Naive B cell (primary cell): ENCODE results near the gene PLA2G6. TPM values are rescaled to one million over a fixed set of nuclear protein-coding genes. Genes with fewer than 3 reads are reported as not detected.

Experiments
- ATAC-seq, 2 donors: fragments of 150-1000 bp; cut with Tn5 transposase; 2 replicates each; pipeline ENCODE4 v1.10.0; 2021; ENCODE audit warnings: low read depth in 2 of 2, mild to moderate bottlenecking in 2 of 2, moderate library complexity in 2 of 2
- DNase-seq: peaks from one replicate; pipeline ENCODE4 v3.0.0; 2022
- H3K27ac Mint-ChIP-seq, 6 donors: one replicate each; pipeline ENCODE4 v1.8.0; 2020 to 2022; ENCODE audit warnings: mild to moderate bottlenecking in 6 of 6, mixed read lengths in 6 of 6, moderate library complexity in 5 of 6, inconsistent platforms in 2 of 6
- H3K27me3 Mint-ChIP-seq, 3 donors: one replicate each; pipeline ENCODE4 v1.8.0; 2021 to 2022; ENCODE audit warnings: mixed read lengths in 3 of 3, mild to moderate bottlenecking in 1 of 3
- H3K36me3 Mint-ChIP-seq, 2 donors: one replicate each; pipeline ENCODE4 v1.8.0; 2020 to 2022; ENCODE audit warnings: mixed read lengths in 2 of 2, inconsistent platforms in 1 of 2, mild to moderate bottlenecking in 1 of 2
- H3K4me1 Mint-ChIP-seq, 3 donors: one replicate each; pipeline ENCODE4 v1.8.0; 2020 to 2022; ENCODE audit warnings: mixed read lengths in 3 of 3, inconsistent platforms in 1 of 3, mild to moderate bottlenecking in 1 of 3, moderate library complexity in 1 of 3
- H3K4me3 Mint-ChIP-seq, 8 donors: one replicate each; pipeline ENCODE4 v1.8.0; 2020 to 2022; ENCODE audit warnings: mild to moderate bottlenecking in 8 of 8, mixed read lengths in 8 of 8, moderate library complexity in 8 of 8, inconsistent platforms in 2 of 8
- H3K9me3 Mint-ChIP-seq, 7 donors: one replicate each; pipeline ENCODE4 v1.8.0; 2020 to 2022; ENCODE audit warnings: mixed read lengths in 7 of 7, mild to moderate bottlenecking in 5 of 7, inconsistent platforms in 2 of 7, moderate library complexity in 1 of 7
- polyA plus RNA-seq, 6 donors: library from polyadenylated mRNA; unstranded; fragments of 300-500 nt; fragmentation: Illumina TruSeq; gene quantifications; one replicate each; pipeline ENCODE4 v1.2.3, GENCODE V29; 2021; ENCODE audit warnings: low read depth in 6 of 6

PLA2G6 gene
- polyA plus RNA-seq, 6 donors from 2014 or later = 2.7 to 7.6 (median 3.9) TPM; not detected in 1

DNA sequence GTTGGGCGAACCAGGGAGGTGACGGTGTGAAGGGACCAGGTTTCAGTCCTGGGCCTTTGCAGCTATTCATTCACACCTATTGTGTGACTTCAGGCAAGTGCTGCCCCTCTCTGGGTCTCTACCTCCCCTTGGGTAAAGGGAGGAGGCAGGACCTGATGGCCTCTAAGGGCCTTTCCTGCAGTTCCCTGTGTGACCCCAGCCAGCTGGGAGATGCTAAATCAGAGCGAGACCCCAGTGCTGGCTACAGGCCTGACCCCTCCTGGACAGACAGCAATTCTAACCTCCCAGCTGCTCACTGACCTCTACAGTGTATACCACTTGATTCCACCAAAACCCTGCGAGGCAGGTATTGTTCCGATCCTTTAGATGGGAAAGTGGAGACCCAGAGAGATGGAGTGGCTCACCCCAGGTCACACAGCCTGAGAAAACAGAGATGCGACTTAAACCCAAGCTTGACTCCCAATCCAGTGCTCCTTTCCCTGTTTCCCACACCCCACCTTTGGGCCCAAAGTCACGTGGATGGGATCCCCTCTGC is 26.3 kb upstream of the PLA2G6 start:
- no peaks in the 10 kb centered on the region for H3K9me3 Mint-ChIP-seq
- peaks cover 20 to 41% (median 26%) of the 10 kb centered on the region in 3 donors for H3K4me1 Mint-ChIP-seq
- peaks cover 0 to 7% (median 0%) of the 10 kb centered on the region in 3 donors for H3K27me3 Mint-ChIP-seq
- ATAC-seq (no peak), DNase-seq (no peak)
- no peaks in the 10 kb centered on the region for H3K36me3 Mint-ChIP-seq
- peak overlapping the region in 1 of 8 donors; percentile 15 for H3K4me3 Mint-ChIP-seq
- no peak overlapping the region for H3K27ac Mint-ChIP-seq

DNA sequence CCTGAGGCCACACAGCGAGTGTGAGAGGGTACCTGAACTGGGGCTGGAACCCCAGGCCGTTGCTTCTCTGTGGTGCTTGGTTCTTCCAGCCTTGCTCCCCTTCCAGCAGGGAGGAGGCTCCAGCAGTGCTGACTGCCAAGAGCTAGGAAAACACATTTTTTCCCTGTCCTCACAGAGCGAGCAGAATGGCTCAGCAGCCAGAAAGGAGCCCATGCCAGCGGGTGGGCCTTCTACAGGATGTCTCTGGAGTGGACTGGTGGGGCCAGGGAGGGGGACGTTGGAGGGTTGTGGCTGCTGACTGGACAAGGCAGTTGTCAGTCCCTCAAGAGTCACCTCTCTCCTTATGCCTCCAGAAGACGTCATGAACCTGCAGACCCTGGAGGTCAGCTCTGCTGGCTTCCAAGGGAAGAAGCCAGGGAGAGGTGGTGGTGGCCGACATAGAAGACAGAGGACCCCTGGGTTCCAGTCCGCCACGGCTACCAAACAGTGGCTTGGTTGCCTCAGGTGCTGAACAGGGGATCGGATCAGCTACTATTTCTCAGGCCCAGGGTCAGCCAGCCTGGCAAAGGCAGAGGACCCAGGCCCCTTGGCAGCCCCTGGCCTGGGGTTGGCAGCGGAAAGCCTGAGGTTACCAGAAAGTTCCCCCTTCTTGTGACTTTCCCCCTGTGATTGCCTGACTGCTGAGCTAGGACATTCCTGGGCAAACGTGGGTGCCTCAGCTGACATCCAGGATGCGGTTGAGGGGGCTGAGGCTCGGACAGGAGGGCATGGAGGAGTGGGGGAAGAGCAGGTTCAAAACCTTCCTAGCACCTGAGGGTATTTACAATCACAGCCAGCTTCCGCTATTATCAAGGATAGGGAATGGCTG is 23.9 kb upstream of the PLA2G6 start:
- peaks cover 32 to 55% (median 41%) of the 10 kb centered on the region in 3 donors for H3K4me1 Mint-ChIP-seq
- peaks cover 0 to 2% (median 0%) of the 10 kb centered on the region in 7 donors for H3K9me3 Mint-ChIP-seq
- H3K27ac Mint-ChIP-seq = peak overlapping the region in 4 of 6 donors; percentile 14 to 83 (median 82)

DNA sequence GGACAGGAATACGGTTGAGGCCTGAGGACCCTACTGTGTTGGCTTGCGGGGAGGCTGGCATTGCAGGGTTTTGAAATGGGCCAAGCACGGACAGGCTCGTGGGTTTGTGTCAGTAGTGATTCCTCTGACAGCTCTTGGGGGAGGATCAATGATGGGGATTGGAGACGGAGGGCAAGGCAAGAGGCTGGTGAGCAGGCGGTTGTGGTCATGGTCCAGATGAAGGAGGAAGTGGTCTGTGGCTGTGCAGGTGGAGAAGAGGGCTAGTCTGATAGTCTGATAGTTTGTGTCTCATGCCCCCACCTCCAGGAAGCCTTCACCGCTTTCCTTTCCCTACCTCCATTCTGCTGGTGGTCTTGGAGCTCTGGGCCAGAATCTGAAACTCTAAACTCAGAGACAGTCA is 23.2 kb upstream of the PLA2G6 start:
- peaks cover 32 to 55% (median 41%) of the 10 kb centered on the region in 3 donors for H3K4me1 Mint-ChIP-seq
- peak; percentile 27 to 43 for ATAC-seq

More for the DNA sequence above, 23.9 kb upstream of the PLA2G6 start:
- Mint-ChIP-seq H3K4me3 (peak overlapping the region in 2 of 8 donors; percentile 25 to 77), H3K27me3 (peaks cover 0 to 4% (median 0%) of the 10 kb centered on the region in 3 donors), H3K36me3 (no peaks in the 10 kb centered on the region)
- no peak for DNase-seq
- ATAC-seq = no peak

DNA sequence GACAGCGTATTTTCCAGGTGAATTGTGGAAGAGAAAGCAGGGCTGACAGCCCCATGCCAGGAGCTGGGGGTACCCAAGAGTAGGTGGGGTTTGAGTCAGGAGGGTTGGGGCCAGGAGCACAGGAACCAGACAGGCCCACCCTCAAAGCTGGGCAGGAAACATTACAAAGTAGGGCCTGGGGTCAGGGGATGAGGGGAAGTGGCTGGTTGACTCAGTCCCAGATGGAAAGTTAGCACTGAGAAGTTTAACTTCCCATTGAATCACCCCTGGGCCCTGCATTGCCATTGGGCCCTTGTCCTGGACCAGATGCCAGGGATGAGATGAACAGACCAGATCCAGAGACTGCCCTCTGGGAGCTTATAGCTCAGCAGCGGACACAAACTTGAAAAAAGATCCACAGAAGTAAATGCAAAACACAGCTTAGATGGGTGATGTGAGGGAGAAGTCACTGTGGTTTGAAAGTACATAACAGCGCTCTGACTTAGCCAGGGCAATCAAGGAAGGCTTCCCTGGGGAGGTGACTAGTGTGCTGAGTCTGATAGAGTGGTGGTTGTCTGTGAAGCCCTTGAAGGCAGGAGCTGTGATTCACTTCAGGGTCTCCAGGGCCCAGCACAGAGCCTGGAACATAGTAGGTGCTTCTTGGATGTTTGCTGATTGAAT is 22.4 kb upstream of the PLA2G6 start:
- no peak for DNase-seq
- peaks cover 36 to 63% (median 47%) of the 10 kb centered on the region in 3 donors for H3K4me1 Mint-ChIP-seq

More for the DNA sequence above, 23.2 kb upstream of the PLA2G6 start:
- peak overlapping the region in 6 of 8 donors; percentile 36 to 89 (median 80) for H3K4me3 Mint-ChIP-seq
- no peaks in the 10 kb centered on the region for H3K27me3 Mint-ChIP-seq
- H3K36me3 Mint-ChIP-seq = no peaks in the 10 kb centered on the region
- peak; percentile 61 for DNase-seq
- peaks cover 0 to 2% (median 0%) of the 10 kb centered on the region in 7 donors for H3K9me3 Mint-ChIP-seq
- peak overlapping the region in 4 of 6 donors; percentile 24 to 89 (median 82) for H3K27ac Mint-ChIP-seq

DNA sequence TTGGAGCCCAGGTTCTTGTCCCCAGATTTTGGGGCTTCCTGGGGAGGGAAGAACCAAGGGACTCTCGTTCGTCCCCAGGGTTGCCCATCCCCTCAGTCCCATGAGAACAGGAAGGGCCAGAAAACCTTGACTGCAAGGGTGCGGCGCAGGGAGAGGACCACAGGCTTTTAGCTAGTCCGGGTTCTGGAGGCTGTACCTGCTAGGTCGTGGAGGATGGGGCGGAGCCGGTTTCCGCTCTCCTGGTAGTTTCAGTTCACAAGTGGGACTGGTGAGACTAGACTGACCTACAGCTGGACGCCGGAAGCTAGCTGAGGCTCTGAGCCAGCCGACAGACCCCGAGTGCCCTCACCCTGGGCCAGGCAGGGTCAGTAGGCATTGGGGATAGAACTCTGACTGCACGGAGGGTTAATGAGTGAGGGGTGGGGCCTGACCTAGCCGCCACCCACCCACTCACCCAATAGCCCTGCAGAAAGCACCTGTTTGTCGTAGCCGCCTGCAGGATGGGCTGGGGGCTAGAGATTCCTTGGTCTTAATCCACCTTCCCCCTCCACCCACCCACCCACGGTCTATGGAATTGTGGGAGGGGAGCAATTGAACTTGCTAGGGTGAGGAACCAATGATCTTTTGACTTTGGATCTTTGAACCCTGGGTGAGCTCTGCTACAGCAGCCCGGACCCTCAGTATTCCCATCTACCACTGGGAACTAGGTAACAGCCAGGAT is 21.6 kb upstream of the PLA2G6 start:
- peak overlapping the region in 4 of 6 donors; percentile 13 to 90 (median 54) for H3K27ac Mint-ChIP-seq
- H3K4me1 Mint-ChIP-seq = peaks cover 32 to 60% (median 47%) of the 10 kb centered on the region in 3 donors
- H3K9me3 Mint-ChIP-seq = peaks cover 0 to 2% (median 0%) of the 10 kb centered on the region in 7 donors
- peak overlapping the region; percentile 63 to 93 (median 89) for H3K4me3 Mint-ChIP-seq
- DNase-seq = peak; percentile 32
- no peaks in the 10 kb centered on the region for H3K27me3 Mint-ChIP-seq
- no peak for ATAC-seq
- H3K36me3 Mint-ChIP-seq = no peaks in the 10 kb centered on the region

More for the DNA sequence above, 22.4 kb upstream of the PLA2G6 start:
- Mint-ChIP-seq H3K4me3 (peak overlapping the region; percentile 6 to 93 (median 80)), H3K27ac (peak overlapping the region in 5 of 6 donors; percentile 16 to 82 (median 74)), H3K9me3 (peaks cover 0 to 2% (median 0%) of the 10 kb centered on the region in 7 donors), H3K27me3 (no peaks in the 10 kb centered on the region), H3K36me3 (no peaks in the 10 kb centered on the region)
- no peak for ATAC-seq

DNA sequence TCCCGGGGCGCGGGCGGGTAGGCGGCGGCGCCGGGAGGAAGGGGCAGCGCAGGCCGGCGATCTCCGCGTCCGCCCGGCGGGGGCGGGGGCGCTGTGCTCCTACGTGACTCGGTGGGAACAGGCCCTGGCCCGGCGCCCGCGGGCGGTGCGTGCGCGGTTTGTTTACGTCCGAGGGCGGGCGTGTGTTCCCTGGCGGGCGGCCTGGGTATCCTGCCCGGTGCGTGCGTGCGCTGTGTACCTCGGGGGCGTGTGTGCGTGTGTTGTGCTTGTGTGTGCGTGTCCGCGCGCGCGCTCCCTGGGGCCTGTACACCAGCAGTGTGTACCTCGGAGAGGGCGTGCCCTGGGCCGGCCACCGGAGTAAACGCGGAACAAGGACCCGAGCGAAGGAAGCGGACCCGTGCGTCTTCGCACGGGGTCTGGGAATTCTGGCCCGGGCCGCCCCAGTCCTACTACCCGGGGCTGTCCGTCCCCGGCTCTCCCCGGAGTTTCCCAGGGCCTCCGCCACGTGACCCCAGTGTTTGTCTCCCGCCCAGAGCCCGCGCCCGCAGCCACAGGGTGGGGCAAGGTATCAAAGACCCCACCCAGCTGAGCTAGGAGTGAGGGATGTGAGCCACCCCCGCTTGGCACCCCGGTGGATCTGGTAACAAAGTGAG is 20.9 kb upstream of the PLA2G6 start:
- Mint-ChIP-seq H3K4me3 (peak overlapping the region; percentile 63 to 93 (median 89)), H3K9me3 (peaks cover 0 to 2% (median 0%) of the 10 kb centered on the region in 7 donors), H3K36me3 (no peaks in the 10 kb centered on the region), H3K4me1 (peaks cover 30 to 55% (median 47%) of the 10 kb centered on the region in 3 donors), H3K27ac (peak overlapping the region in 4 of 6 donors; percentile 13 to 90 (median 66)), H3K27me3 (no peaks in the 10 kb centered on the region)
- peak; percentile 59 for DNase-seq
- peak; percentile 50 to 52 for ATAC-seq

DNA sequence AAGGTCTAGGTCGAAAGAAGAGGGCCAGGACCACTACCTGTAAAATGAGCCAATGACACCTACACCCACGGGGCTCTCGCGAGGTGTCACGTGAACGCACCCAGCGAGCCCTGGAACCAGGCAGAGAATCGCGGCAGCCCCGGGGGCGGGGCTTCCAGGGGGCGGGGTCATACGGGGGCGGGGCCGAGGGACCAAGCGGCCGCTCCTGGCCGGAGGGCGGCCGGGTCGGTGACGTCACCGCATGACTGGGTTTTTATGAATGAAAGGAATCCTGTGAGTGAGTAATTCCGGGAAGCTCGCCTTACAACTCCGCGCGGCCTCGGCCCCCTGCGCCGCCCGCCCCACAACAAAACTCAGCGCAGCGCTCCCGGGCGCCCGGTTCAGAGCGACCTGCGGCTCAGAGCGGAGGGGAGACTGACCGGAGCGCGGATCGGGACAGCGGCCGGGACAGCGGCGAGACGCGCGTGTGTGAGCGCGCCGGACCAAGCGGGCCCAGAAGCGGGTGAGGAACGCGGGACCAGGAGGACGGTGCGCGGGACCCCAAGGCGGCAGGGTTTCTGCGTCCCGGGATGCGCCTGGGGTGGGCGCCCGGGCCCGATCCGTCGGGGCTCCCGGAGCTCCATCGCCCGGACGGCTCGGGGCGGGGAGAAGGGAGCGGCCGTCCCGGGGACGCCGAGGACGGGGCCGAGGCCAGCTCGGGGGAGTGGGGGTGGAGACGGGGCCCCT is 20.2 kb upstream of the PLA2G6 start, which contains the start of gene MAFF:
Gene MAFF (plus strand): TSS at position 284 of the 726 bp plus-strand sequence. CDS start 11,860 bp downstream, outside the sequence.
- no peaks in the 10 kb centered on the region for H3K36me3 Mint-ChIP-seq
- peaks cover 0 to 2% (median 0%) of the 10 kb centered on the region in 7 donors for H3K9me3 Mint-ChIP-seq
- peaks cover 30 to 55% (median 47%) of the 10 kb centered on the region in 3 donors for H3K4me1 Mint-ChIP-seq
- H3K27me3 Mint-ChIP-seq = no peaks in the 10 kb centered on the region
- peak; percentile 72 for DNase-seq
- peak within 1 kb of the TSS; percentile 63 to 94 (median 92) for H3K4me3 Mint-ChIP-seq
- ATAC-seq = peak; percentile 68 to 70
- peak within 1 kb of the TSS; percentile 71 to 97 (median 92) for H3K27ac Mint-ChIP-seq

DNA sequence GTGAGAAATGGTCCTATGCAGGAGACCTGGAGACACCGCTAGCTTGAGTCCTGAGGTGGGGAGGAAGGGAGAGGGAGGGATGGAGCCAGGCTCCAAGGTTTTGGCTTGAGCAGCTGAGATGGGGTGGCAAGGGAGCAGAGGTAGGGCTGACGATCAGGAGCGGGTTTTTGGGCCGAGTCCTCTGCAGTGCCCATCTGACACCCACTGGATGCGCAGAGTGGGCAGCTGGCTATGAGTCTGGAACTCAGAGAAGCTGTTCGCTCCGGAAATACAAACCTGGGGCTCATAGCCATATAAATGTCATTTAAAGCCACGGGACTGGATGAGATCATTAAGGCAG is 19.7 kb upstream of the PLA2G6 start:
- ATAC-seq (no peak), DNase-seq (no peak)
- Mint-ChIP-seq H3K27ac (peak overlapping the region; percentile 5 to 97 (median 92)), H3K9me3 (peaks cover 0 to 2% (median 0%) of the 10 kb centered on the region in 7 donors), H3K27me3 (no peaks in the 10 kb centered on the region), H3K4me3 (peak overlapping the region; percentile 63 to 94 (median 92)), H3K36me3 (no peaks in the 10 kb centered on the region), H3K4me1 (peaks cover 30 to 55% (median 47%) of the 10 kb centered on the region in 3 donors)

DNA sequence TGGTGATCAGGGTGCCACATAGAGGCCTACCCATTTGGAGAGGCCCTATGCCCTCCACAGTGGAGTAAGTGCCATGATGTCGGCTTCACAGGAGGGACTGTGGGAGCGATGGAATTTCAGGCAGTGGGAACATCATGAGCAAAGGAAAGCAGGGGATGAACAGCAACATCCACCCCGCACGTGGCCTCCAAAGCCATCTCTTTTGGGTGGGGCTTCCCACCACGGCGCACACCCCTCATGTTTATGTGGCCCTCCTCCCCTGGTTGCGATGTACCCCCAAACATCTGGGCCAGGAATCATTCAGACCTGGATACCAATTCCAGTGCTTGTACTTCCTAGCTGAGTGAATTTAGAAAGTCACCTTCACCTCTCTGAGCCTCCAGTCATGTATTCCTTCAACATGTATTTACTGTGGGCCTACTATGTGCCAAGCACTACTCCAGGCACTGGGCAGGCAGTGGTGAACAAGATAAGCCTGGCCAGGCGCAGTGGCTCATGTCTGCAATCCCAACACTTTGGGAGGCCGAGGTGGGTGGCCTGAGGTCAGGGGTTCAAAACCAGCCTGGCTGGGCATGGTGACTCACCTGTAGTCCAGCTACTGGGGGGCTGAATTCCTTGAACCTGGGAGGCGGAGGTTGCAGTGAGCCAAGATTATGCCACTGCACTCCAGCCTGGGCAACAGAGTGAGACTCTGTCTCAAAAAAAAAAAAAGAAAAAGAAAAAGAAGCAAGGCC is 18.4 kb upstream of the PLA2G6 start:
- Mint-ChIP-seq H3K4me3 (peak overlapping the region in 4 of 8 donors; percentile 16 to 93 (median 57)), H3K4me1 (peaks cover 30 to 44% (median 41%) of the 10 kb centered on the region in 3 donors)
- DNase-seq = no peak

DNA sequence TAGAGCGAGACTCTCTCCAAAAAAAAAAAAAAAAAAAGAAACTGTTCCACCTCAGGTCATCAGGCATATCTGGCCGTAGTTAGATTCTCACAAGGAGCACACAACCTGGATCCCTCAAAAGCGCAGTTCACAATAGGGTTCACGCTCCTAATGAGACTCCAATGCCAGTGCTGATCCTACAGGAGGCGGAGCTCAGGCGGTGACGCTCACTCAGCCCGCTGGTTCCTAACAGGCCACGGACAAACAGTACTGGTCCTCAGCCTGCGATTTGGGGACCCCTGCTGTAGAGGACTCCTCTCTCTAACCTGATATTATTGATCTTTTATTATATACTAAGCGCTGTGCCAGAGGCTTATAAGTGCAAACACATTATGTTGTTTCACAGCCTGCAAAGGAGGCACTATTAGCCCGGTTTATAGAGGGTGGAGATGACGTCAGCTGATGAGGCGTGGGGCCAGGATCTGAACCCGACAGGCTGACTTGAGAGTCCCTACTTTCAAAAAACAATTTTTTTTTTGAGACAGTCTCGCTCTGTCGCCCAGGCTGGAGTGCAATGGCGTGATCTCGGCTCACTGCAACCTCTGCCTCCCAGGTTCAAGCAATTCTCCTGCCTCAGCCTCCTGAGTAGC is 15.3 kb upstream of the PLA2G6 start:
- H3K4me3 Mint-ChIP-seq = no peak overlapping the region
- peaks cover 18 to 22% (median 20%) of the 10 kb centered on the region in 3 donors for H3K4me1 Mint-ChIP-seq
- H3K36me3 Mint-ChIP-seq = no peaks in the 10 kb centered on the region
- H3K27me3 Mint-ChIP-seq = peaks cover 5 to 37% (median 28%) of the 10 kb centered on the region in 3 donors
- no peak overlapping the region for H3K27ac Mint-ChIP-seq
- H3K9me3 Mint-ChIP-seq = peaks cover 0 to 2% (median 0%) of the 10 kb centered on the region in 7 donors
- ATAC-seq (no peak), DNase-seq (no peak)

More for the DNA sequence above, 18.4 kb upstream of the PLA2G6 start:
- H3K27me3 Mint-ChIP-seq = peaks cover 0 to 8% (median 0%) of the 10 kb centered on the region in 3 donors
- H3K36me3 Mint-ChIP-seq = no peaks in the 10 kb centered on the region
- peaks cover 0 to 2% (median 0%) of the 10 kb centered on the region in 7 donors for H3K9me3 Mint-ChIP-seq
- no peak for ATAC-seq
- H3K27ac Mint-ChIP-seq = peak overlapping the region in 1 of 6 donors; percentile 20

DNA sequence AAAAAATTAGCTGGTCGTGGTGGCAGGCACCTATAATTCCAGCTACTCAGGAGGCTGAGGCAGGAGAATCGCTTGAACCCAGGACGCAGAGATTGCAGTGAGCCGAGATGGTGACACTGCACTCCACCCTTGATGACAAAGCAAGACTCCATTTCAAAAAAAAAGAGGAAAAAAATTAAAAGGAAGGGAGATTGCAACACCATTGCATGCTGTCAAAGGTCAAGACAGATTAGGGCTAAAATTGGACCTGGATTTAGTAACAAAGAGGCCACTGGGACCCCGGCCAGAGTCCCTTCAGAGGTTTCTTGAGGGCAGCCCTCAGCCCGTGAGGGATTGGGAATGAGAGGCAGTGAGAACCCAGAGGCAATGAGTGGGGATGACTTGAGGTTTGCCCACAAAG is 11.9 kb upstream of the PLA2G6 start:
- ATAC-seq = no peak
- peaks cover 0 to 6% (median 0%) of the 10 kb centered on the region in 3 donors for H3K4me1 Mint-ChIP-seq
- H3K27ac Mint-ChIP-seq = no peak overlapping the region
- no peak for DNase-seq
- H3K4me3 Mint-ChIP-seq = no peak overlapping the region
- no peaks in the 10 kb centered on the region for H3K9me3 Mint-ChIP-seq
- H3K27me3 Mint-ChIP-seq = peaks cover 7 to 55% (median 43%) of the 10 kb centered on the region in 3 donors
- no peaks in the 10 kb centered on the region for H3K36me3 Mint-ChIP-seq
